Measurements from ENCODE around the gene DNHD1. TPM values are rescaled to one million over a fixed set of nuclear protein-coding genes. Genes with fewer than 3 reads are reported as not detected.

Gene DNHD1
- total RNA-seq, 1 experiment from 2014 or later, result 11.5 TPM

- ATAC-seq, result no peak
- POLR2A ChIA-PET, result interaction anchor here (0.9 kb wide), 1 partner anchor 62 kb away, joined by 3 read pairs; no protein-coding TSS in a partner anchor
- peak overlapping the region; percentile 86 for H3K27ac Mint-ChIP-seq
- H3K4me1 Mint-ChIP-seq, result peaks cover 20% of the 10 kb centered on the region
- CTCF ChIA-PET, result interaction anchor here (1.9 to 2.1 kb wide), 2 partner anchors 57 to 79 kb away, joined by 13 read pairs; no protein-coding TSS in a partner anchor
- H3K9me3 Mint-ChIP-seq, result no peaks in the 10 kb centered on the region
- DNase-seq (ENCODE audit: low spot score), result no peak
- peak overlapping the region; percentile 88 for H3K4me3 Mint-ChIP-seq
- peaks cover 36% of the 10 kb centered on the region for H3K36me3 Mint-ChIP-seq
- TF ChIP-seq AR (CRISPR knock-in tag; IDR thresholded peaks at IDR 0.05) (no peak), ZNF138 (CRISPR knock-in tag; conservative IDR thresholded peaks at IDR 0.05) (no peak), HMGA2 (CRISPR knock-in tag; IDR thresholded peaks at IDR 0.05) (no peak), EMX1 (CRISPR knock-in tag; IDR thresholded peaks at IDR 0.05) (no peak)
- H3K27me3 Mint-ChIP-seq (ENCODE audit: low read depth), result no peaks in the 10 kb centered on the region
These were observed 113.5 kb downstream of the DNHD1 start for GRCh38 chr11:6610591-6610990.

DNA sequence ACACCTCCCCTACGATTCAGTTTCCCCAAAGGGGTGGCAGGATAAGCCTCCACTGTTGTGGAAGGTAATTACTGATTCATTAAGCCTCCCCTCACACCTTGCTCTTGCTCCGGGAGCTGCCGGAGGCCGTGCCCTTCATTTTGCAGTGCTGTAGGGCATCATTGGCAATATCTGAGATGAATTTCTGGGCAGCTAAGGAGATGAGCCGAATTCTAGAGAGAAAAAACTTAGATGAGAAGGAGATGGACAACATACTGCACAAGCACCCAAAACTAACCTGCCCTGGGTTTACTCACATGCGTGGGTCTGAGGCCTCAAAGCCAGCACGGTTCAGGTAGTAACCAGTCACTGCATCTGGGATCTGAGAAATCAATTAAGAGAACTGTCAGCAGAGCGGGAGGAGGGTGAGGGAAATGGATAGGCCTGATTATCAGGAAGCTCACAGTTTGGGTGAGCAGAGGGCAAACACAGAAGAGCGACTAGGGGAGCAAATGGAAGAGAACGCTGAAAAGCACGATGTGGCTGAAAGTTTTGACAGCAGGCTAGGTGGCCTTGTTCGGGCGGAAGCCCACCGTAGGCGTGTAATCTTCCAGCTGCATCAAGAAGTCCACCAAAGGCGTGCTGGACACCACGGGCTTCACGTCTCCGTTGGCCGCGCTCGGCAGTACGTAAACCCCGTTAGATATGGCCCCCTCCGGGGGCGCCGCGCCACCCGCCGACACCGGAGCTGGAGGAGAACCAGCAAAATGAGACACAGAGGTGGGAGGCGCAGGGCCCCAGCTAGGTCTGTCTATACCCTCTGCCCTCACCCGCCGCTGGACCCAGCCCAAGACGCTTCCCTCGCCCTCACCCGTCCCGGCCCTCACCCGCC lies 114.2 kb downstream of the DNHD1 start:
- Mint-ChIP-seq H3K36me3 (peaks cover 36% of the 10 kb centered on the region), H3K27ac (peak overlapping the region; percentile 86), H3K9me3 (no peaks in the 10 kb centered on the region), H3K4me3 (peak overlapping the region; percentile 88), H3K27me3 (ENCODE audit: low read depth) (no peaks in the 10 kb centered on the region), H3K4me1 (peaks cover 16% of the 10 kb centered on the region)
- ChIA-PET POLR2A (interaction anchor here (0.6 to 2.1 kb wide), 12 partner anchors 7 to 137 kb away, joined by 3 to 7 read pairs (median 4); partner anchors contain the start of genes ARFIP2, TIMM10B and TRIM3), CTCF (interaction anchor here (0.6 to 2.1 kb wide), 15 partner anchors 8 to 232 kb away, joined by 3 to 13 read pairs (median 4); partner anchors contain the start of gene MRPL17)
- TF ChIP-seq NFYB (CRISPR knock-in tag; conservative IDR thresholded peaks at IDR 0.05; ENCODE audit: low read depth) (peak; percentile 27; the same call in 1 of the 2 replicates), ZNF512 (CRISPR knock-in tag; IDR thresholded peaks at IDR 0.05; ENCODE audit: borderline replicate concordance) (no peak), E2F5 (CRISPR knock-in tag; IDR thresholded peaks at IDR 0.05) (no peak), AR (CRISPR knock-in tag; IDR thresholded peaks at IDR 0.05) (0 out of 2 replicates have a peak, but pooled peaks have one; percentile 6)
- peak; percentile 24 for DNase-seq (ENCODE audit: low spot score)
- peak; percentile 5 for ATAC-seq

GRCh38 chr11:6611963-6612212 lies 114.8 kb downstream of the DNHD1 start:
- Mint-ChIP-seq H3K9me3 (no peaks in the 10 kb centered on the region), H3K4me3 (peak overlapping the region; percentile 88), H3K27me3 (ENCODE audit: low read depth) (no peaks in the 10 kb centered on the region), H3K4me1 (peaks cover 11% of the 10 kb centered on the region), H3K36me3 (peaks cover 36% of the 10 kb centered on the region), H3K27ac (no peak overlapping the region)
- POLR2A ChIA-PET, result interaction anchor here (0.6 to 2.1 kb wide), 11 partner anchors 8 to 138 kb away, joined by 3 to 7 read pairs (median 4); partner anchors contain the start of genes ARFIP2, TIMM10B and TRIM3
- DNase-seq (ENCODE audit: low spot score) (no peak), ATAC-seq (no peak)
- CTCF ChIA-PET, result interaction anchor here (0.6 to 2.1 kb wide), 16 partner anchors 9 to 1246 kb away, joined by 3 to 13 read pairs (median 4); partner anchors contain the start of gene MRPL17
- TF ChIP-seq ELF4 (CRISPR knock-in tag; IDR thresholded peaks at IDR 0.05; ENCODE audit: low read depth) (no peak), MAX (CRISPR knock-in tag; IDR thresholded peaks at IDR 0.05) (no peak), FOXK1 (CRISPR knock-in tag; IDR thresholded peaks at IDR 0.05) (0 out of 2 replicates have a peak, but pooled peaks have one; percentile 31)
- TF ChIP-seq, protein P1, sequence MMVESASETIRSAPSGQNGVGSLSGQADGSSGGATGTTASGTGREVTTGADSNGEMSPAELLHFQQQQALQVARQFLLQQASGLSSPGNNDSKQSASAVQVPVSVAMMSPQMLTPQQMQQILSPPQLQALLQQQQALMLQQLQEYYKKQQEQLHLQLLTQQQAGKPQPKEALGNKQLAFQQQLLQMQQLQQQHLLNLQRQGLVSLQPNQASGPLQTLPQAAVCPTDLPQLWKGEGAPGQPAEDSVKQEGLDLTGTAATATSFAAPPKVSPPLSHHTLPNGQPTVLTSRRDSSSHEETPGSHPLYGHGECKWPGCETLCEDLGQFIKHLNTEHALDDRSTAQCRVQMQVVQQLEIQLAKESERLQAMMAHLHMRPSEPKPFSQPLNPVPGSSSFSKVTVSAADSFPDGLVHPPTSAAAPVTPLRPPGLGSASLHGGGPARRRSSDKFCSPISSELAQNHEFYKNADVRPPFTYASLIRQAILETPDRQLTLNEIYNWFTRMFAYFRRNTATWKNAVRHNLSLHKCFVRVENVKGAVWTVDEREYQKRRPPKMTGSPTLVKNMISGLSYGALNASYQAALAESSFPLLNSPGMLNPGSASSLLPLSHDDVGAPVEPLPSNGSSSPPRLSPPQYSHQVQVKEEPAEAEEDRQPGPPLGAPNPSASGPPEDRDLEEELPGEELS (CRISPR knock-in tag; IDR thresholded peaks at IDR 0.05), result no peak
- TF ChIP-seq, protein P2, sequence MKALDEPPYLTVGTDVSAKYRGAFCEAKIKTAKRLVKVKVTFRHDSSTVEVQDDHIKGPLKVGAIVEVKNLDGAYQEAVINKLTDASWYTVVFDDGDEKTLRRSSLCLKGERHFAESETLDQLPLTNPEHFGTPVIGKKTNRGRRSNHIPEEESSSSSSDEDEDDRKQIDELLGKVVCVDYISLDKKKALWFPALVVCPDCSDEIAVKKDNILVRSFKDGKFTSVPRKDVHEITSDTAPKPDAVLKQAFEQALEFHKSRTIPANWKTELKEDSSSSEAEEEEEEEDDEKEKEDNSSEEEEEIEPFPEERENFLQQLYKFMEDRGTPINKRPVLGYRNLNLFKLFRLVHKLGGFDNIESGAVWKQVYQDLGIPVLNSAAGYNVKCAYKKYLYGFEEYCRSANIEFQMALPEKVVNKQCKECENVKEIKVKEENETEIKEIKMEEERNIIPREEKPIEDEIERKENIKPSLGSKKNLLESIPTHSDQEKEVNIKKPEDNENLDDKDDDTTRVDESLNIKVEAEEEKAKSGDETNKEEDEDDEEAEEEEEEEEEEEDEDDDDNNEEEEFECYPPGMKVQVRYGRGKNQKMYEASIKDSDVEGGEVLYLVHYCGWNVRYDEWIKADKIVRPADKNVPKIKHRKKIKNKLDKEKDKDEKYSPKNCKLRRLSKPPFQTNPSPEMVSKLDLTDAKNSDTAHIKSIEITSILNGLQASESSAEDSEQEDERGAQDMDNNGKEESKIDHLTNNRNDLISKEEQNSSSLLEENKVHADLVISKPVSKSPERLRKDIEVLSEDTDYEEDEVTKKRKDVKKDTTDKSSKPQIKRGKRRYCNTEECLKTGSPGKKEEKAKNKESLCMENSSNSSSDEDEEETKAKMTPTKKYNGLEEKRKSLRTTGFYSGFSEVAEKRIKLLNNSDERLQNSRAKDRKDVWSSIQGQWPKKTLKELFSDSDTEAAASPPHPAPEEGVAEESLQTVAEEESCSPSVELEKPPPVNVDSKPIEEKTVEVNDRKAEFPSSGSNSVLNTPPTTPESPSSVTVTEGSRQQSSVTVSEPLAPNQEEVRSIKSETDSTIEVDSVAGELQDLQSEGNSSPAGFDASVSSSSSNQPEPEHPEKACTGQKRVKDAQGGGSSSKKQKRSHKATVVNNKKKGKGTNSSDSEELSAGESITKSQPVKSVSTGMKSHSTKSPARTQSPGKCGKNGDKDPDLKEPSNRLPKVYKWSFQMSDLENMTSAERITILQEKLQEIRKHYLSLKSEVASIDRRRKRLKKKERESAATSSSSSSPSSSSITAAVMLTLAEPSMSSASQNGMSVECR (CRISPR knock-in tag; IDR thresholded peaks at IDR 0.05; ENCODE audit: borderline replicate concordance), result 0 out of 2 replicates have a peak, but pooled peaks have one; percentile 37
